Kidney glomerular epithelial cell (primary cell): ENCODE measurements around the gene SMARCC2.

Experiments used
- DNase-seq: peaks from one replicate; lab custom pipeline; 2025; lab: John Stamatoyannopoulos, UW

SMARCC2 gene

GRCh38 chr12:56152132-56152755, 37.0 kb downstream of the SMARCC2 start, which contains the start of gene MYL6B:
MYL6B (plus strand) TSS chr12:56152587; CDS start chr12:56153919, 1,332 bp downstream.
- peak; percentile 89 for DNase-seq

GRCh38 chr12:56151672-56152131, 37.6 kb downstream of the SMARCC2 start:
- peak; percentile 67 for DNase-seq

- peak; percentile 43 for DNase-seq
These were observed 38.7 kb downstream of the SMARCC2 start for GRCh38 chr12:56150563-56150962.

GRCh38 chr12:56146492-56147460, 42.5 kb downstream of the SMARCC2 start:
- DNase-seq = no peak

GRCh38 chr12:56145217-56145616, 44.1 kb downstream of the SMARCC2 start:
- DNase-seq = no peak

- no peak for DNase-seq
These were observed 45.4 kb downstream of the SMARCC2 start for GRCh38 chr12:56143870-56144269.

GRCh38 chr12:56143217-56143616, 46.1 kb downstream of the SMARCC2 start:
- no peak for DNase-seq

- DNase-seq = no peak
These were observed 47.1 kb downstream of the SMARCC2 start for GRCh38 chr12:56141946-56142784.

GRCh38 chr12:56137853-56138571, 51.3 kb downstream of the SMARCC2 start:
- DNase-seq = no peak

GRCh38 chr12:56134897-56135296, 54.4 kb downstream of the SMARCC2 start:
- DNase-seq = no peak

- no peak for DNase-seq
These were observed 58.4 kb downstream of the SMARCC2 start for GRCh38 chr12:56130876-56131275.

GRCh38 chr12:56129942-56130495, 59.3 kb downstream of the SMARCC2 start:
- no peak for DNase-seq

GRCh38 chr12:56129206-56129941, 59.9 kb downstream of the SMARCC2 start:
- DNase-seq = peak; percentile 66

GRCh38 chr12:56128670-56129205, 60.5 kb downstream of the SMARCC2 start:
- peak; percentile 27 for DNase-seq

GRCh38 chr12:56127888-56128669, 61.2 kb downstream of the SMARCC2 start, which contains the start of gene ESYT1:
ESYT1 (plus strand) TSS chr12:56128267; CDS start chr12:56128320, 53 bp downstream.
- peak; percentile 98 for DNase-seq

- DNase-seq = no peak
These were observed 61.8 kb downstream of the SMARCC2 start for GRCh38 chr12:56127485-56127887.

- no peak for DNase-seq
These were observed 62.5 kb downstream of the SMARCC2 start for GRCh38 chr12:56126732-56127239.

GRCh38 chr12:56124133-56124532, 65.2 kb downstream of the SMARCC2 start:
- DNase-seq = no peak

- DNase-seq = no peak
These were observed 66.6 kb downstream of the SMARCC2 start for GRCh38 chr12:56122637-56123036.
